Measurements from ENCODE around the gene RD3L. TPM values are rescaled to one million over a fixed set of nuclear protein-coding genes. Genes with fewer than 3 reads are reported as not detected.

Gene RD3L
- total RNA-seq, 1 donor from 2014 or later = not detected

DNA sequence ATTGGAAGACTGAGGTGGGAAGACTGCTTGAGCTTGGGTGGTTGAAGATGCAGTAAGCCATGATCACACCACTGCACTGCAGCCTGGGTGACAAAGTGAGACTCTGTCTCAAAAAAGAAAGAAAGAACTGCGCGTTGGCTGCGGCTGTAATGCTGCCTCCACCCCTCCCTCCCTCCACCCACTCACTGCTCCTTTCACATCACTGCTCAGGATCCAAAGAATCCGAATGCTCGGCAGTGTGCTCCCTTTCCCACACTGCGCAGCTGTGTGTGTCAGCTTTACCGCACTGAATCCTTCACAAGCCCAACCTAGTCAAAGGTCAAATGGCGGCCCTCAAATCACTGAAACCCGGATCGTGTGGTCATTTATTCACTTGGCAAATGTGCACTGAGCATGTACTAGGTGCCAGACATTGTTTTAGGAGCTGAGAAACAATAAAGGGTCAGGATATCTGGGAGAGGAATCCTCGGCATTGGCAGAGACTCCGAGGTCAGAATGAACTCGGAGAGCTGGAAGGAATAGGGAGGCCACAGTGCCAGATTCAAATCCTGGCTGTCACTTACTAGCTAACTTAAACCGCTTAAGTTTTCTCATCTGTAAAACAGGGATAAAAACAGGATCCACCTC, 25.6 kb downstream of the RD3L start:
- no peak for DNase-seq

DNA sequence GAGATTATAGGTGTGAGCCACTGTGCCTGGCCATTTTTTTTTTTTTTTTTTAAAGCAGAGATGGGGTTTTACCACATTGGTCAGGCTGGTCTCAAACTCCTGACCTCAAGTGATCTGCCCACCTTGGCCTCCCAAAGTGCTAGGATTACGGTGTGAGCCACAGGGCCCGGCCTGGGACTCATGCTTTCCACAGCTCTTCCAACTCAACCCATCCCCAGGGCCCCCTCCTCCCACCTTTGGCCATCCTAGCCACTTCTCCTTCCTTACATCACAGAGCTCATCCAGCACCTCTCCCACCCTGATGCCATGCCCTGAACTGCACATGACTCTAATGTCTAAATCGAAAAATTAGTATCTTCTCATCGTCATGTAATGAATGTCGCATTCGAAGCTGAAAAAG, 26.7 kb downstream of the RD3L start:
- ATAC-seq (no peak), DNase-seq (peak; percentile 19)
- Histone ChIP-seq H3K4me1 (peaks cover 7% of the 10 kb centered on the region), H3K27ac (no peak overlapping the region), H3K4me3 (no peak overlapping the region), H3K9me3 (no peaks in the 10 kb centered on the region), H3K36me3 (peaks cover 64% of the 10 kb centered on the region), H3K27me3 (no peaks in the 10 kb centered on the region)
- intact Hi-C loops (cut with DNase I) = loop anchor here (10.0 kb wide), 1 partner anchor 111 kb away; no protein-coding TSS in a partner anchor
- TF ChIP-seq, protein P1, sequence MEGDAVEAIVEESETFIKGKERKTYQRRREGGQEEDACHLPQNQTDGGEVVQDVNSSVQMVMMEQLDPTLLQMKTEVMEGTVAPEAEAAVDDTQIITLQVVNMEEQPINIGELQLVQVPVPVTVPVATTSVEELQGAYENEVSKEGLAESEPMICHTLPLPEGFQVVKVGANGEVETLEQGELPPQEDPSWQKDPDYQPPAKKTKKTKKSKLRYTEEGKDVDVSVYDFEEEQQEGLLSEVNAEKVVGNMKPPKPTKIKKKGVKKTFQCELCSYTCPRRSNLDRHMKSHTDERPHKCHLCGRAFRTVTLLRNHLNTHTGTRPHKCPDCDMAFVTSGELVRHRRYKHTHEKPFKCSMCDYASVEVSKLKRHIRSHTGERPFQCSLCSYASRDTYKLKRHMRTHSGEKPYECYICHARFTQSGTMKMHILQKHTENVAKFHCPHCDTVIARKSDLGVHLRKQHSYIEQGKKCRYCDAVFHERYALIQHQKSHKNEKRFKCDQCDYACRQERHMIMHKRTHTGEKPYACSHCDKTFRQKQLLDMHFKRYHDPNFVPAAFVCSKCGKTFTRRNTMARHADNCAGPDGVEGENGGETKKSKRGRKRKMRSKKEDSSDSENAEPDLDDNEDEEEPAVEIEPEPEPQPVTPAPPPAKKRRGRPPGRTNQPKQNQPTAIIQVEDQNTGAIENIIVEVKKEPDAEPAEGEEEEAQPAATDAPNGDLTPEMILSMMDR (IDR thresholded peaks at IDR 0.05) = no peak

More for the DNA sequence above, 25.6 kb downstream of the RD3L start:
- H3K27ac ChIP-seq = no peak overlapping the region
- peaks cover 9% of the 10 kb centered on the region for H3K4me1 ChIP-seq
- intact Hi-C loops (cut with DNase I) = loop anchor here (10.0 kb wide), 1 partner anchor 112 kb away; no protein-coding TSS in a partner anchor
- H3K4me3 ChIP-seq = no peak overlapping the region
- ATAC-seq = no peak
- H3K9me3 ChIP-seq = no peaks in the 10 kb centered on the region
- TF ChIP-seq, protein P1 (IDR thresholded peaks at IDR 0.05) = no peak
- H3K27me3 ChIP-seq = no peaks in the 10 kb centered on the region
- H3K36me3 ChIP-seq = peaks cover 58% of the 10 kb centered on the region

DNA sequence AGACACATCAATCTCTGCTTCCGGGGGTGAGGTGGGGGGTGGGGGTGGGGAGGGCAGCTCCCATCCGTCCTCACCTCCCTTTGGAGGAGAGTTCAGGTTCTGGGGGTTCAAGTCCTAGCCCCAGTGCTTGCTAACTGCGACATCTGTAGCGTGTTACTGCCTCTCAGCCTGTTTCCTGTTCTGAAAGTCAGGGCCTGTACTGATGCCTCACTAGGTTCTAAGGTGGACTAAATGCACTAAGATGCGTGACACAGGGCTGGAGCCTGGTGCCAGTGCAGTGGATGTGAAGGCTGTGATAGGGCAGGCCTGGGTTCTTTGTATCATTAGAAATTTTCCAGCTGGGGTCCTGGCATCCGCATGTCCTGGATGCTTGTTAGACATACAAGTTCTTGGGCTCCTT, 31.3 kb downstream of the RD3L start:
- H3K27ac ChIP-seq = no peak overlapping the region
- TF ChIP-seq, protein P1 (IDR thresholded peaks at IDR 0.05) = no peak
- intact Hi-C loops (cut with DNase I) = loop anchor here (10.0 kb wide), 1 partner anchor 106 kb away; no protein-coding TSS in a partner anchor
- peaks cover 44% of the 10 kb centered on the region for H3K36me3 ChIP-seq
- no peaks in the 10 kb centered on the region for H3K9me3 ChIP-seq
- peaks cover 7% of the 10 kb centered on the region for H3K4me1 ChIP-seq
- H3K4me3 ChIP-seq = no peak overlapping the region
- ATAC-seq (no peak), DNase-seq (no peak)
- no peaks in the 10 kb centered on the region for H3K27me3 ChIP-seq

DNA sequence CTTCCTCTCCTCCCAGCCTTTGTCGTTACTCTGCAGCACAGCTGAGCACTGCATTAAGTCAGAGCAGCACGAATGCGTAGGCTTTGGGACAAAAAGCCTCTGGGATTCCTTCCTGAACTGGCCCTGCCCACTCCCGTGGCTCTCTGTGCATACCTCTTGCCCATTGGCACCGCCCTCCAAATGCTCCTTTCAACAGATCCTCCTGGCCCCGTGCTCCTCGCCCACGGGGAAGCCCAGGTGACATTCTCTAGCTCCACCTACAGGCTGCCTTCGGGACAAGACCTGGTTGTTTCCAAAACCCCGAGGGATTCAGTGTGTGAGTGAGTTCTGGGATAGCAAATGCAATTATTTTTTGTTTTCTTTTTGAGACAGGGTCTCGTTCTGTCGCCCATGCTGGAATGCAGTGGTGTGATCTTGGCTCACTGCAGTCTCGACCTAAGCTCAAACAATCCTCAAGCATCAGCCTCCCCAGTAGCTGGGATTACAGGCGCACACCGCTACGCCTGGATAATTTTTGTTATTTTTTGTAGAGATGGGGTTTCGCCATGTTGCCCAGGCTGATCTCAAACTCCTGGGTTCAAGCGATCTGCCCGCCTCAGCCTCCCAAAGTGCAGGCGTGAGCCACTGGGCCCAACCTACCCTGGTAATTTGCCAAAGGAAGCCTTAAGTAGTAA, 31.9 kb downstream of the RD3L start:
- Histone ChIP-seq H3K4me1 (peaks cover 7% of the 10 kb centered on the region), H3K27me3 (no peaks in the 10 kb centered on the region), H3K4me3 (no peak overlapping the region), H3K36me3 (peaks cover 42% of the 10 kb centered on the region), H3K27ac (no peak overlapping the region), H3K9me3 (no peaks in the 10 kb centered on the region)
- intact Hi-C loops (cut with DNase I) = loop anchor here (10.0 kb wide), 1 partner anchor 106 kb away; no protein-coding TSS in a partner anchor
- DNase-seq (peak; percentile 93), ATAC-seq (peak; percentile 100)
- TF ChIP-seq, protein P1 (IDR thresholded peaks at IDR 0.05) = peak; percentile 77

DNA sequence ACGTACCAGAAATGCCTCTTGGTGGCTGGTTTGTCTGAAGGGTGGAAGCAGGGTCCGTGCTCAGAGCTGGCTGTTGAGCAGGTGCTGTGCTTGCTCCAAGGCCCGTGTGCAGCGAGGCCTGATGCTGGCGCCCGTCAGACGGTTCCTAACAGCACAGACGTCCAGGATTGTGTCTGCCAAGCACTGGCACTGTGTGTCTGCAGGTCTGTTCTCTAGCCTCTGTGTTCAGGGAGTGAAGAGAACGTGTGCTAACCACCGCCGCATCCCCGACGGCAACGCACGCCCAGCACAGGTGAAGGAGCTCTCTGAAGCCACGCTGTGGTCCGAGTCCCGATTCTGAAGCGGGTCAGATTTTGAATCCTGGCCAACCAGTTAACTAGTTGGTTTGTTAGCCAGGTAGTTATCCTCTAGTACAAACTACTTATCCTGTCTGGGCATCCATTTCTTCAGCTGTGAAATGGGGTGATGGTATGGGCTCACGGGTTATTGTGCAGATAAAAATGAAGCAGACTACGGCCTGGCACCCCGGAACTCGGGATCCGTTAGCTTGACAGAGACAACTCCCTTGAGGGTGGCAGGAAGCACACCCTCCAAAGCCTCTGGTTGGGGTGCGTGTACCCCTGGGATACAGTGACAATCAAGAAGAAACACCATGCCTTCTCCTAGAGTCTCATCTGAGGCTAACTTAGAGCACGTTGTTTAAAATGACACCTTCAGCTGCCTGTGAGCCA, 32.6 kb downstream of the RD3L start:
- Histone ChIP-seq H3K4me3 (no peak overlapping the region), H3K4me1 (peaks cover 7% of the 10 kb centered on the region), H3K36me3 (peaks cover 35% of the 10 kb centered on the region), H3K27ac (no peak overlapping the region), H3K27me3 (no peaks in the 10 kb centered on the region), H3K9me3 (no peaks in the 10 kb centered on the region)
- DNase-seq (peak; percentile 41), ATAC-seq (no peak)
- TF ChIP-seq, protein P1 (IDR thresholded peaks at IDR 0.05) = no peak
- intact Hi-C loops (cut with DNase I) = loop anchor here (10.0 kb wide), 1 partner anchor 105 kb away; no protein-coding TSS in a partner anchor

All from upper lobe of right lung (tissue), 1 donor.